GM20431 (cell line): Measurements from ENCODE around the gene TADA2B.
"Not testable (repeated sequence)": the region's sequence is repeated elsewhere in the genome, so short reads cannot be mapped to it uniquely, and the experiment has no call there.

ENCODE experiments used
- in situ Hi-C: fragments of 300-500 bp; cut with MseI, MboI; formaldehyde crosslinking; loops from one replicate; pipeline ENCODE4 v1.15.0; 2020; ENCODE audit warnings: low sequenced_read_pairs; ENCODE audit not compliant: unreplicated experiment

TADA2B gene

DNA sequence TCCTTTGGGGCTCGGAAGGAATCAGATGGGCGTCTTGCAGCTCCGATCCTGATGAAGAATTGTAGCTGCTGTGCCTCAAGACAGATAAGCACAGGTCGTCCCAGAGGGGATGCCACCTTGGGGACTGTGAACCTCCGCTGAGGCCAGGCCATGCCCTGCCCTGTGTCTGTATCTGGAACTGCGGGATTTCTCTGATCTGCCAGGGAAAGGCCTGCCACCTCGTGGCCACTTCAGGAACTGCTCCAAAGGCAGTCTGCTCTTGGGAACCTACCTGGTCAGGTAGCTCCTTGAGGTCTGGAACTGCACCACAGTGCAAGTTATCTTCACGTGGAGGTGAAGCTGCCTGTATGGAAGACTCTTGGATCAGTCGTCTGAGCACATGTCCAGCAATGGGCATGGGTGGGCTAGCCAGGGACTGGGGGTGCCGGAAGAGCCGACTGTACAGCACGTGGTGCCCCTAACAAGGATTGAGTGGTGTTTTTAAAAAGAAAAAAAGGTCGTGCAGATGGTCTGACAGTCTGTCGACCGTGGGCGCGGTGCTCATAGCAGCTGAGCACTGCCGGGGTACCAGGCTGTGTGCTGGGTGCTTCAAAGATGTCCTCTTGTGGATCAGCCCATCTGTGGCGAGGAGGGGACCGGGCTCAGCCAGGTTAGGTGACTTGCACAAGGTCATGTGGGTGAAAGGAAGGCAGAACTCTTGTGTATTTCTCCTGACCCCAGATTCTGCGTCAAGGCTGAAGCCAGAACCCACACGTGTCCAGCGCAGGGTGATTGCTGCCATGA is 27.7 kb downstream of the TADA2B start:
- in situ Hi-C loops = loop anchor here (25.0 kb wide), 1 partner anchor 359 kb away; the partner anchor contains the start of genes BLOC1S4 and MRFAP1L1

DNA sequence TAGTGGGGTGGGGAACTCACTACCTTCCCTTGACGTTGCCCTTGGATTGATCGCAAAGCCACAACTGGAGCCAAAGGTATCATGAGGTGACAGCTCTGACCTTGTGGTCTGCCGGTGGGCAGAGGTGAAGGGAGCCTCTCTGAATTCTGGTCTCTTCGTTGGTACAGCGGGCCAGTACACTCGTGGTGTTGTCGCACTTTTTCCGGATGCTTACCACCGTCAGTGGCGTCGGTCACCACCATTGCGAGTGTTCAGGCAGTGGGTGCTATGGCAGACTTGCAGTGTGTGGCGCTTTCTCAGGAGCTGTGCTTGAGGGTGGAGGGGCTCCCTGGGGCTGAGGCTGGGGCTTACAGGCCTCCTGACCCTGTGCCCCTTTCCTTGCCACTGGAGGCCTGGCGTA is 29.9 kb downstream of the TADA2B start:
- in situ Hi-C loops = loop anchor here (25.0 kb wide), 1 partner anchor 361 kb away; the partner anchor contains the start of genes BLOC1S4 and MRFAP1L1

DNA sequence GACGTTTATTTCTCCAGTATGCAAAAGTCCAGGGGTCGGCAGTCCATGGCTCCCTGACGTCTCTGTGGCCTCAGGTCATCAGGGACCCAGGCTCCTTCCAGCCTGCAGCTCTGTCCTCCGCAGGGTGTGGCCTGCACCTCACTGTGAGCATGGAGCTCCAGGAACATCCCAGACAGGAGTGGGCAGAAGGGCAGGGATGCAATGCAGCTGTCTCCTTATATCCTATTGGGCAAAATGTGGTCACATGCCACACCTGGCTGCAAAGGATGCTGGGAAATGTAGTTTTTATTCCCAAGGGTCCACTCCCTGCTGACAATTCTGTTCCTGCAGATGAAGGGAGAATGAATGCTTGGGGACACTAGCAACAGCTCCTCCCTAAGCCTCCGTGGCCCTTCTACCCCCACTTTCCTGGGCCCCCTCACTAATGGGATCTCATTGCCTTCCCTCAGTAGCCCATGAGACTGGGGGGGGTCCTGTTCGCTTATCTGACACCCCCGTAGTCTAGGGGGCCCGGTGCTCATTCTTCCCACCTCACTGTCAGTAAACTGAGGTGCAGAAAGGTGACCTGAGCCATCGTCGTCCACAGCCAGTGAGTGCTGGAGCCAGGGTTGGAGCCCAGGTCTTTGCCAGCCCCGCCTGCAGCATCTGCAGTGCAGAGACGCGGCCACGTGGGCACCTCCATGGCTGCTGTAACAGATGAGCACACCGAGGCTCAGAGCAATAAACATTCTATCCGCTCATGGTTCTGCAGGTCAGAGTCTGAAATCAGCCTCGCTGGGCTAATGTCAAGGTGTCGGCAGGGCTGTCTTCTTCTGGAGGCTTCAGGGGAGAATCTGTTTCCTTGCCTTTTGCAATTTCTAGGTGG is 30.6 kb downstream of the TADA2B start:
- in situ Hi-C loops = loop anchor here (25.0 kb wide), 1 partner anchor 361 kb away; the partner anchor contains the start of genes BLOC1S4 and MRFAP1L1

DNA sequence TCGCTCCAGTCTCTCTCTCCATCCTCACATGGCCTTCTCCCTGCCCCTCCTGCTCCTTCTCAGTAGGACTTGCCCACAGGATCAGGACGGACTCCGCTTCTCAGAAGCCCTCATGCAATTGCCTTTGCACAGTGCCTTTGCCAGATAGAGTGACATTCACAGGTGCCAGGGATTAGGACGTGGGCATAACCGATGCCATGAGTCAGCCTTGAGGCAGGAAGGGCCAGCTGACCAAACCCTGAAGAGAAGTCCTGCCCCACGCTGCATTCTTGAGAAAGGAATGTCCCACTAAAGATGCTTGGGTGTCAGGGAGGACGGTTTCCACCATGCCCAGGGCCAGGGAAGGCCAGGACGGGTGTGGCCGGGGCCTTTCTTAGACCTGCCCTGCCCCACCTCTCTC is 31.3 kb downstream of the TADA2B start:
- in situ Hi-C loops = loop anchor here (25.0 kb wide), 1 partner anchor 362 kb away; the partner anchor contains the start of genes BLOC1S4 and MRFAP1L1

DNA sequence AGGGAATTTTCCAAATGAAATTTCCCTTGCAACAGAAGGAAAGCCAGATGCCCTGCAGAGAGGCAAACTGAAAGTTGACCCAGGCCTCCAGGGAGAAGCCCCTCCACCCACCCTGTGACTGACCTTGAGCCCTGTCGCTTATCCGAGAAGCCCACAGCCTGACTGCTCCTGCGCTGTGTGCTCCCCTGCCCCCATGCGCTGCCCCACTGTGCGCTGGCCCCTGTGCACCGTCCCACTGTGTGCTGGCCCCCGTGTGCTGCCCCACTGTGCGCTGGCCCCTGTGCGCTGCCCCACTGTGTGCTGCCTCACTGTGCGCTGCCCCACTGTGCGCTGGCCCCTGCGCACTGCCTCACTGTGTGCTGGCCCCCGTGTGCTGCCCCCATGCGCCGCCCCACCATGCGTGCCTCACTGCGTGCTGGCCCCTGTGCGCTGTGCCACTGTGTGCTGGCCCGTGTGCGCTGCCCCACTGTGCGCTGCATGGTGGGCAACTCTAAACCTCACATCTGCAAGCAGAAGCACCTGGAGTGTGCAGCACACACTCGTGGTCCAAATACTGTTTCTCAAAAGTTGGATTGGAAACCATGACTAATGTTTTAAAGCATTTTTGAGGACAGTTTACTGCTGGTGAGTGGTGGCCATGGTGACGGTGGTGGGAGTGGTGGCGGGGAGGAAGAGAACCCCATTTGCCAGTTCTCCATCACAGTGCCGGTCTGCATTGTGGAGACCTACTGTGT is 33.0 kb downstream of the TADA2B start:
- in situ Hi-C loops = no loop called here

DNA sequence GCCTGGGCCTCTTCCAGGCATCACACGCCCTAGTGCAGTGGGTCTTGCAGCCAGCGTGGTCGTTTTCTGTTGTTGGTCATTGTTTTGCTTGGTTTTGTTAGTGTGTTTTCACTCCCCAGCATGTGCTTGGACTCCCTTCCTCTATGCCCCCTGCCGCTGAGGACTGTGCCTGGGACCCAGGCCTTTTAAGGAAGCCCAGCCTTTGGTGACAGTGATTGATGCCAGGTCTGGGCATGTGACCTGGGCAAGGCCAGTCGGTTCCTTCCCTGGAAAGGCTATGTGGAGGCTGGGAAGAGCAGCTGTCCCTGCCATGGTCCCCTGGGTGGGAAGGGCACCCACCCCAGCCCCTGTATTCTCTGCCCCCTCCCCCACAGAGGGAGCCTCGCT is 33.5 kb downstream of the TADA2B start:
- in situ Hi-C loops = no loop called here

DNA sequence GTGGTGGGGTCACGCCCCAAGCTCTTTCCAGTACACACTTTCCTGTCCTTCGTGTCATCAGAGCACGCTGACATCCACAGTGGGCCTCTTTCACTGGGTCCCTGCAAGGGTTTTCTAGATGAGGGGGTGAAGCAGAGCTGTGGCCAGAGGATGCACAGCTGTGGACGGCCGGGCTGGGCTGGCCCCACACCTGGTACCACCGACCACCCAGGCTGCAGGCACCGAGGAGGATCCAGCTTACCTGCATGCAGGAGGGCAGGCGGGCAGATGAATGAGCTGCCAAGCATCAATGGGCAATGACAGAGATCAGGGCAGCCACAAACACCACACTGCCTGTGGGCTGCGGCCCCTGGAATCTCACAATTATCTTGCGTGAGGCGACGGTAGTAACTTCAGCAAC is 34.2 kb downstream of the TADA2B start:
- in situ Hi-C loops = no loop called here

DNA sequence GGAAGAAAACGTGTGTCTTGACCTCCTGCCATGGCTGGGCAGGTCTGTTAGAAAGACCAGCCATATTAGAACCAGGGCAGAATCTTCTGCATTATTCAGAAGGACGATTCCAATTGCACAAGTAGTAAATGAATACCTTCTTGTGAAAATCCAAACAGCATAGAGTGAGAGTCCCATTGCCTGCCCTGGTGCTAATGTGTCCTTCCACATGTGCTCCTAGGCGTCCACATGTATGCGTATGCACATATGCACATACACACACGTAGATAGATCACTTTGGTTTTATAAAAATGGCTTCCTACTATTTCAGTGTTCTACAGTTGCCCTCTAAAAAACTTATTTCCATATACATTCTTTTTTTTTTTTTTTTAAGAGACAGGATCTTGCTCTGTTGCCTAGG is 34.9 kb downstream of the TADA2B start:
- in situ Hi-C loops = no loop called here

DNA sequence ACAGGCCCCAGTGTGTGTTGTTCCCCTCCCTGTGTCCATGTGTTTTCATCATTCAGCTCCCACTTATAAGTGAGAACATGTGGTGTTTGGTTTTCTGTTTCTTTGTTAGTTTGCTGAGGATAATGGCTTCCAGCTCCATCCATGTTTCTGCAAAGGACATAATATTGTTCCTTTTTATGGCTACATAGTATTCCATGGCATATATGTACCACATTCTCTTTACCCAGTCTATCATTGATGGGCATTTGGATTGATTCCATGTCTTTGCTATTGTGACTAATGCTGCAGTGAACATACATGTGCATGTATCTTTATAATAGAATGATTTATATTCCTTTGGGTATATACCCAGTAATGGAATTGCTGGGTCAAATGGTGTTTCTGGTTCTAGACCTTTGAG is 36.3 kb downstream of the TADA2B start:
- in situ Hi-C loops = not testable (repeated sequence)

DNA sequence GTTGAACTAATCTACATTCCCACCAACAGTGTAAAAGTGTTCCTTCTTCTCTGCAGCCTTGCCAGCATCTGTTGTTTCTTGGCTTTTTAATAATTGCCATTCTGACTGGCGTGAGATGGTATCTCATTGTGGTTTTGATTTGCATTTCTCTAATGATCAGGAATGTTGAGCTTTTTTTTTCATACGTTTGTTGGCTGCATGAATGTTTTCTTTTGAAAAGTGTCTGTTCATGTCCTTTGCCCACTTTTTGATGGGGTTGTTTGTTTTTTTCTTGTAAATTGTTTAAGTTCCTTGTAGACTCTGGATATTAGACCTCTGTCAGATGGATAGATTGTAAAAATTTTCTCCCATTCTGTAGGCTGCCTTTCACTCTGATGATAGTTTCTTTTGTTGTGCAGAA is 36.7 kb downstream of the TADA2B start:
- in situ Hi-C loops = not testable (repeated sequence)

DNA sequence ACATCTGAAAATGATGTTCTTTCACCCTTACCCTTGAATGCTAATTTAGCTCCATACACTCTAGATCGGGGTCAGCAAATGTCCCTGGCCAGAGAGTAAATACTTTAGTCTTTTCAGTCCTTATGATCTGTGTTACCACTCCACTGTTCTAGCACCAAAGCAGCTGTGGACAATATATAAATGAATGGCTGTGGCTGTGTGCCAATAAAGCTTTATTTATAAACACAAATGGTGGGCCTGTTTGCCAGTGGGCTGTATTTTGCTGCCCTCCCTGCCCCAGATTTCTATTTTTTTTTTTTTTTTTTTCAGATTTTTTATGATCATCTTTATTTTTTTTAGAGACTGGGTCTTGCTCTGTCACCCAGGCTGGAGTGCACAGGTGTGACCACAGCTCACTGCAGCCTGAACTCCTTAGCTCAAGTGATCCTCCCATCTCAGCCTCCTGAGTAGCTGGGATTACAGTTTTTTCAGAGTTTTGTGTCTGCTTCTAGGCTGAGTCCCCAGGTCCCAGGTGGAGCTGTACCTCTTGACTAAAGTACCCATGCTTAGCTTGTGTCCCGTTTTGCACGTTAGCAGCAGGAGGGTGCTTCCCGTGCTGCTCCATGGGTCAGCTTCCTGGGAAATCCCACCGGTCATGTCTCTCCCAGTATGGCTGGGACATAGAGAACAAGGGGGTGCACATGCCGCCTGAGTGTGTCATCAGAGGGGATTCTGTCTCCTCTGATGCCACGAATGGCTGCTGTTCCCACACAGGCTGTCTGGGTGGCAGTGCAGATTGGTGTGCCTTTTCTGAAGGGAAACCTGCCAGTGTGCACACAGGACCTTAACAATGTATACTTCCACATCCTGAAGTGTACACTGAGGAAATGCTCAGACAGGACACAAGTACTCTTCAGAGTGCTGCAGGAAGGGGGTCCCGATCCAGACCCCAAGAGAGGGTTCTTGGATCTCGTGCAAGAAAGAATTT is 40.7 kb downstream of the TADA2B start:
- in situ Hi-C loops = no loop called here

DNA sequence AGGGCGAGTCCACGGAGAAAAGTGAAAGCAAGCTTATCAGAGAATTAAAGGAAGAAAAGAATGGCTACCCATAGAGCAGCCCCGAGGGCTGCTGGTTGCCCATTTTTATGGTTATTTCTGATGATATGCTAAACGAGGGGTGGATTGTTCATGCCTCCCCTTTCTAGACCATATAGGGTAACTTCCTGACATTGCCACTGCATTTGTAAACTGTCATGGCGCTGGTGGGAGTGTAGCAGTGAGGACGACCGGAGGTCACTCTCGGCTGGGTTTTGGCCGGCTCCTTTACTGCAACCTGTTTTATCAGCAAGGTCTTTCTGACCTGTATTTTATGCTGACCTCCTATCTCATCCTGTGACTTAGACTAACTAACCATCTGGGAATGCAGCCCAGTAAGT is 41.4 kb downstream of the TADA2B start:
- in situ Hi-C loops = not testable (repeated sequence)

DNA sequence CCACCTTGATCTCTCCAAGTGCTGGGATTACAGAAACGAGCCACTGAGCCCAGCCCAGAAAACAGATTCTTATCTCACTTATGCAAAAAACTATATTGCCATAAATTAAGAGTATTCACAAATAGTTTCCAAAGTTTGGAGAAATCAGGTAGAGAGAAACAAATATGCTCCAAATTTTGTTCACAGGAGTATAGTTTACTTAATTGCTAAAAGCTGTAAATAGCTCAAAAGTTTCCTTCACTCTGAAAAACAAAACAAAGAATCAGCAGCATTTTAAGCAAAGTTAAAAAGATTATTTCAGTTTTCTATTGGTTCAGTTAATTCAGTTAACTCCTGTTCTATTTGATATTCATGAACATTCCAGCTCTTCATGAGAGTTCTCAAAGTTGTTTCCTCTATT is 43.2 kb downstream of the TADA2B start:
- in situ Hi-C loops = no loop called here

DNA sequence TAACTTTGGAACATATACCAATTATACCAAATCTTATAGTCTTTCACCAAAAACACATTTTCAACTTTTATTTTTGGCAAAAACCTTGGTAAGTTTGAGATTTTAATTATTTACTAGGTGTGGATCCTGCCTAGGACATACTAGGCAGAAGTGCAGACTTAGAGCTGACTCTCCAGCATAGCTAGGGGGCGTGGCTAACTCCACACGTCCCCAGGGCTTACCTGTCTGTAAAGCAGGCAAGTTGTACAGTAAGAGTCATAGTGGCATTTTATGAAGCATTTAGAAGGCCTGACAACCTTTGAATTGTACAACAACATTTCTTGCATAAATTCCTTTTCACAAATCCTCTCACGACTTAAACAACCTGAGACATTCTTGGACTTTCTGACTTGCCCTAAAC is 43.9 kb downstream of the TADA2B start:
- in situ Hi-C loops = no loop called here

DNA sequence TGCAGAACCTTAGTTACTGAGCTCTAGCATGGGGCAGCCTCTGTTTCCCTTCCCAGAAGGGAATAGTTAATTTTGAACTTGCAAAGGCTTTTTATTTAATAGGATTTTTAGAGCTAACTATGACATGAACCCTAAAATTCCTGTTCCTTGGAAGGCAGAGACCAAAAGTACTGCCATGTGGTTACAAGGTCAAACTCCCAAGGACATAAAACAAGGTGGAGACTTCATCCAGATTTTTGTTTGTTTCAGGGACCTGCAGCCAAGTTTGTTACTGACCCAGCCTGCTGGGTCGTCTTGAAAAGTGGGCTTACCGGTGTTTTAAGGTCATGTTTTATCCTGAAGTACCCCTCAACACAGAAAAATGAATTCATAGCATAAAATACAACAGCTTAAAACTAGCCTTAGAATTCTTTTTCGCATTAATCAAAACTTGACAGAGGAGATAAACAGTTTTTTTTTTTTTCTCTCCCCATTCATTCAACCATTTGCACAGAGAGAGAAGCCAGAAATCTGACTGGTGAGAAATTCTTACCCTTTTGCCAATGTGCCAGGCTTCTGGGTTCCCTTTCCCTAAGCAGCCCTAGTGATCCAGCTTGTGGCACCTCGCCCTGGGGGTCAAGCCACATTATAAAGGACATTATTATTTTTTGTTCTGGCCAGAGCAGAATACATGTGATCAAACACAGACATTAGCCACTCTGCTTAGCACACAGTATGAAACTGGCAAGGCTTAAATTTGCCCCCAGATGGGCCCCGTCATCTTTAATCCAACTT is 46.2 kb downstream of the TADA2B start:
- in situ Hi-C loops = no loop called here

DNA sequence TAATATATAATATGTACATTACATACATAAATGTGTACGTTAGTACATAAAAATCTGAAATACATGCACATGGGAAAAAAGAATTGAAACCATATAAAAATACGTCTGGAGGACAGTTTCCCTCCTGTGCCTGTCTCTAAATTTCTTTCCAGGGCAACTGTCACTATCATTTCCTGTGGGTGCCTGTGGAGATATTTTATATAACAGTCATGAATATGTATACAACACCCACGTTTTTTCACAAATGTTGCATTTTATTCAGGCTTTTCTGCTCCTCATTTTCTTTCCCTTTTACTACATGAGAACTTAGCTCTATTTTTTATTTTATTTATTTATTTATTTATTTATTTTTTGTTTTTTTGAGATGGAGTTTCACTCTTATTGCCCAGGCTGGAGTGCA is 48.9 kb downstream of the TADA2B start:
- in situ Hi-C loops = no loop called here

DNA sequence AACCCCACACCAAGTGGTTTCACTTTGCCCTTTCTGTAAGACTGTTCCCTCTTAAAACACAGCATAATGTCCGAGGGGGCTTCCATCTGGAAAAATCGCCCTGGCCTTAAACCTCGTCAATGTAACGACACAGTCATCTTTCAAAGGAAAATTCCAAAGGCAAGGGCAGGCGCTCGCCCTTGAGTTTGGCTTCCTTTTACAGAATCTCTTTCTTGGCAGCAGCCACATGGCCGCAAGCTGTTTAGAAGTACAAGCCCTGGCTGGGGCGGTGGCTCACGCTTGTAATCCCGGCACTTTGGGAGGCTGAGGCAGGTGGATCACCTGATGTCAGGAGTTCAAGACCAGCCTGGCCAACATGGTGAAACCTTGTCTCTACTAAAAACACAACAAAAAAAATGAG is 51.7 kb downstream of the TADA2B start:
- in situ Hi-C loops = no loop called here

DNA sequence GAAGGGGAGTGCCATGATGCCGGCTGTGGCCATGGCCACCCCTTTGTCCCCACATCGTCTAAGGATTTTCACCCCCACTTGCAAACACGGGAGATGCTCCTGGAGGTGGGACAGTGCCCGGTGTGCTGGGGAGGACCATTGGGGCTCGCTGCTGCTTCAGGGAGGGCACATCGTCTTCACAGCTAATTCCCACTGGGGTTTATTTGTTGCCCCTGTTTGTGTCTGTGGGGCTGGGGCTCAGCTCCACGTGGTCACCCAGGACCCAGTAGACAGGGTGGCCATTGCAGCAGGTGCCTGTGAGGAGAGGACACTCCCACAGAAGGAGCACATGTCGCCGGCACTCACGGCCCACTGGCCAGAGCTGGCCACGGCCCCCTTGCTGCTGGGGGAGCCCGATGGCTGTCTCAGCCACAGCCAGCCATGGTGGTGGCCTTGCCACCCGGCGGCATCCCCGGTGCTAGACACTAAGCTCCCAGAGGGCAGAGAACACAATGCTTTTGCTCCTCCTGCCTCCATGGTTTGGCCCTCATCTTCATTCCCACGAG is 52.5 kb downstream of the TADA2B start:
- in situ Hi-C loops = no loop called here
